HG02623 (cell line): ENCODE results near the gene RNF103.

ENCODE experiments used
- ATAC-seq: cut with Tn5 transposase; IDR thresholded peaks from one replicate; pipeline ENCODE4 v1.9.1; 2021; ENCODE audit warnings: moderate library complexity; ENCODE audit not compliant: unreplicated experiment

The RNF103 gene

GRCh38 chr2:86577817-86578456 lies 45.7 kb downstream of the RNF103 start:
- no peak for ATAC-seq

GRCh38 chr2:86570059-86570458 lies 53.6 kb downstream of the RNF103 start:
- no peak for ATAC-seq

DNA sequence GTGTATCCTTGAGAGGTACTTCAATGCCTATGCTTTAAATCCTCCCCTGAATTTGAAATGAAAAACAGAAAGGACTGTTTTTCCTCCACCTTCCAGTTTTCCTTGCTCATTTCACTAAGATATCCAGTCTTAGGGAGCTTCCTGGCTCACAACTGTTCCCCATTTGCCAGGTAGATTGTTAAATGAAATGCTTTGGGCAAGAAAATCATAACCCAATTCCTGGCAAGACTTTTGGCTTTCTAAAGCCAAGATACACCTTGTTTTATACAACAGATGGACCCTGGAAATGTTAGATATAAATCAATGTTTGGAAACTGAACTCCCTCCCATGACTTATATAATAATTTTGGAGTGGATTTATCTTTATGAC lies 56.9 kb downstream of the RNF103 start:
- ATAC-seq, result no peak

DNA sequence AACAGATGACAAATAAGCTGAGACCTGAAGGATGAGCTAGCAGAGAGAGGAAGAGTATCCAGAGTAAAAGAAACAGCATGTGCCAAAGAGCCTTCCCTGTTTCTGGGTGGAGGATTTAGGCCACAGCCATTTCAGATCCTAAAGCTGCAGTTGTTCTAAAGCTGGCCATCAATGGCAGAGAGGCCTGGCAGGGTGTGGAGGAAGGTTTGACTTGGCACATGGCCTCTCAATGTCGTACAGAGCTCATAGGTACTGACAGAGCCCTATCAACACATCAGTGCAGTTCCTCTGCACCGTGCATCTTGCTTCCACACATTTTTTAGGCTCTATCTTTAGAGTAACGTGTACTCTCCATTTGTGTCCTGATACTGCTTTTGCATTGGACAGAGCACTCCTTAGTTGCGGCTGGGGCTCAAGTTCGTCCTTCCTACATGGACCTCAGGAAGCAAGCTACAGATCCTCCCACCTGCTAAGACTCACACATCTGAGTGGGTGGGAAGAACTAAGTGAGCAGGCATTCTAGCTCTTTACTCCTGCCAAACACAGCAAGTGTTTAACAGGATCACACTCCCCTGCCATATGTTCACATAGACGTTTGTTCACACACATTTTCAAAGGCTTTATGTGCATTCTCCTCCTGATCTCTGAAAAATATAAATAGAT lies 57.4 kb downstream of the RNF103 start:
- no peak for ATAC-seq

DNA sequence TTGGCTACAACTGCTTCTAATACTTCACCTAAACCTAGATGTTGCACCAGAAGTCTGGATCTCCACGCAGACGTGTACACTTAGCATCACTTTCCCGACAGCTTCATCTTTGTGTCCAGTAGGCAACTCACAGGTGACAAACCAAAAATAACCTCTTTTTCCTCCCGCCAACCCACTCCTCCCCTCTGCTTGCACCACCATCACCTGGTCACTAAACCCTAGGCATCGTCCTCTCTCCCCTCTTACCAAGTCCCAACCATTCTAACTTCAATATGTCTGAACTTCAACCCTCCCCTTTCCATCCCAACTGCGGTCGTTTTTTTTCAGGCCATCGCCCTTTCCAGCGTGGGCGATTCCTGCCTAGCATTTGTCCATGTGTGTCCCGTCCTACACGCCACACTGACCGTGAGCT lies 60.0 kb downstream of the RNF103 start:
- ATAC-seq, result no peak

DNA sequence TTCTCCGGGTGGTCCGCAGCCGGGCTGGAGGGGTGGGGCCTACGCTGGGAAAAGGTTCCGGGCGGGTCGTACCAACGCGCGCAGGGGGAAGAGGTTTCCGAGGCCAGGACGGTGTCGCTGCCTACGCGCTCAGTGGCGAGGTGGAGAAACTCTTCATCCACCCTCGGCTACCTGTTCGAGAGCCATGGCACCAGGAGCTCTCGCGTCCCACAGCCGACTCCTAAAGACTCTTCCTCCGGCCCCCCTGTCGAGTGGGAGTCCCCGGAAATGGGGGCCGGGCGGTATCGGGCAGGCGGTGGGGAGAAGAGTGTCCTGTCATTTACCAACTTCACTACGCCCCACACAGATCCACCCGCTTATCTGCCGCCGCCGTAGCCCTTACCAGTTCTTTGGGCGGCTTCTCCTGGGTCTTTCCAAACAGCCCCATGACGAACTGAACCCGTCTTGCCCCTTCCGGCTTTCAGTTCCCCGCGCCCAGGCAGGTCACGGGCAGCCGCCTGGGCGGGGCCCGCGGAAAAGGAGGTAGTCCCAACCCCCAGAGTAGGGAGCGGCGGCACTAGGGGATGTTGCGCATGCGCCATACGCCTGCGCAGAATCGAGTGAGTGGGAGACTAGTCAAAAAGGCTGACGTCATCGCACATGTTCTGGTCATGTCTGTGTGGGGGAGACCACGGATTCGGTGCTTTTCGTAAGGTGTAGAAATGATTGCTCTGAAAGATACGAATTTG lies 60.6 kb downstream of the RNF103 start, which contains the start of gene CHMP3:
CHMP3 (minus strand) TSS at position 522 of the 728 bp plus-strand sequence; CDS start at position 427, 95 bp downstream.
- ATAC-seq, result peak; percentile 83

- ATAC-seq, result no peak
Measured at GRCh38 chr2:86562485-86562921, 61.2 kb downstream of the RNF103 start.

- ATAC-seq, result no peak
Measured at GRCh38 chr2:86557836-86558235, 65.8 kb downstream of the RNF103 start.

DNA sequence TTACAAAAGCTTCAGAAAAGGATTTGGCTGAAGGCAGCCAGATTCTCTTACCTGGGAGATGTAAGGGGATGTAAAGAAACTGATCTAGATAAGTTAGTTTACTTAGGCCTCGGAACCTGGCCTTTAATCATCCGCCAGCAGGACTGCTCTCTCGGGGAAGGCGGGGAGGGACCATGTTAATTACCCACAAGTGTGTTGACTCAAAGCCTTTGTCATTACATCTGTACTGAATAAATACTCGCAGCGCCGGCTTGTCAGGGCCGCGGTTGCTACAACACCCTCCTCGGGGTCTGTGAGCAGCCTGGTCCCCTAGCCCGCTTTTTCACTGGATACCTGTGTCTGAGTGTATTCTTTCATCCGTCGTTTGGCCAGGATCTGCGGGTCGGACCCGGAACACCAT lies 67.2 kb downstream of the RNF103 start:
- no peak for ATAC-seq
